ENCODE data around the gene INPP5E. TPM values are rescaled to one million over a fixed set of nuclear protein-coding genes. Genes with fewer than 3 reads are reported as not detected.

Gene INPP5E
- total and polyA plus RNA-seq, 2 experiments from 2014 or later = 5.8 to 13.4 TPM

- peaks cover 25% of the 10 kb centered on the region for H3K79me2 ChIP-seq (replicated peaks; ENCODE audit: insufficient read depth)
- H4K20me1 ChIP-seq (replicated peaks; ENCODE audit: insufficient read depth) = peaks cover 14% of the 10 kb centered on the region; the same call in 1 of the 2 replicates
- ATAC-seq (peak; percentile 16; the same call in 2 of the 3 replicates), DNase-seq (ENCODE audit: low spot score) (peak; percentile 13)
- H3K4me3 ChIP-seq = no peak overlapping the region
- Mint-ChIP-seq H3K27ac (no peak overlapping the region), H3K9me3 (no peaks in the 10 kb centered on the region), H3K27me3 (ENCODE audit: insufficient read depth, low read depth, poor library complexity) (peaks cover 8% of the 10 kb centered on the region), H3K36me3 (ENCODE audit: low read depth) (peaks cover 3% of the 10 kb centered on the region), H3K4me1 (peaks cover 16% of the 10 kb centered on the region), H3K4me3 (no peak overlapping the region)
- no peak overlapping the region for H3K27ac ChIP-seq (ENCODE audit: low read depth)
- no peaks in the 10 kb centered on the region for H3K27me3 ChIP-seq (ENCODE audit: insufficient read depth)
- TF ChIP-seq ZNF114 (CRISPR knock-in tag; IDR thresholded peaks at IDR 0.05) (no peak), STAT1 (IDR thresholded peaks at IDR 0.05; ENCODE audit: unreplicated experiment) (no peak), EZH2 (IDR thresholded peaks at IDR 0.05; ENCODE audit: low read depth, unreplicated experiment) (no peak), POLR2AphosphoS5 (IDR thresholded peaks at IDR 0.05; ENCODE audit: low read depth) (no peak), EZH2phosphoT487 (IDR thresholded peaks at IDR 0.05; ENCODE audit: unreplicated experiment) (no peak), ZNF331 (CRISPR knock-in tag; IDR thresholded peaks at IDR 0.05; ENCODE audit: low read depth) (no peak)
- TF ChIP-seq, protein P1, sequence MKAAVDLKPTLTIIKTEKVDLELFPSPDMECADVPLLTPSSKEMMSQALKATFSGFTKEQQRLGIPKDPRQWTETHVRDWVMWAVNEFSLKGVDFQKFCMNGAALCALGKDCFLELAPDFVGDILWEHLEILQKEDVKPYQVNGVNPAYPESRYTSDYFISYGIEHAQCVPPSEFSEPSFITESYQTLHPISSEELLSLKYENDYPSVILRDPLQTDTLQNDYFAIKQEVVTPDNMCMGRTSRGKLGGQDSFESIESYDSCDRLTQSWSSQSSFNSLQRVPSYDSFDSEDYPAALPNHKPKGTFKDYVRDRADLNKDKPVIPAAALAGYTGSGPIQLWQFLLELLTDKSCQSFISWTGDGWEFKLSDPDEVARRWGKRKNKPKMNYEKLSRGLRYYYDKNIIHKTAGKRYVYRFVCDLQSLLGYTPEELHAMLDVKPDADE (IDR thresholded peaks at IDR 0.05) = no peak
- no peak overlapping the region for H3K4me2 ChIP-seq
- H3K9me2 ChIP-seq (ENCODE audit: insufficient read depth) = no peaks in the 10 kb centered on the region
- H2AFZ ChIP-seq = no peak overlapping the region
- H3K4me1 ChIP-seq (ENCODE audit: insufficient read depth) = no peaks in the 10 kb centered on the region
- no peaks in the 10 kb centered on the region for H3F3A ChIP-seq (replicated peaks; ENCODE audit: low read depth)
- H3K36me3 ChIP-seq (ENCODE audit: insufficient read depth) = no peaks in the 10 kb centered on the region
Measured at GRCh38 chr9:136433043-136433715, 6.5 kb downstream of the INPP5E start.

GRCh38 chr9:136432591-136432990 is 7.1 kb downstream of the INPP5E start:
- Histone ChIP-seq H3F3A (replicated peaks; ENCODE audit: low read depth) (no peaks in the 10 kb centered on the region), H3K9me2 (ENCODE audit: insufficient read depth) (no peaks in the 10 kb centered on the region), H4K20me1 (replicated peaks; ENCODE audit: insufficient read depth) (peaks cover 11% of the 10 kb centered on the region; the same call in 1 of the 2 replicates), H2AFZ (no peak overlapping the region), H3K4me1 (ENCODE audit: insufficient read depth) (no peaks in the 10 kb centered on the region), H3K27me3 (ENCODE audit: insufficient read depth) (no peaks in the 10 kb centered on the region), H3K27ac (ENCODE audit: low read depth) (no peak overlapping the region), H3K4me3 (no peak overlapping the region), H3K79me2 (replicated peaks; ENCODE audit: insufficient read depth) (peaks cover 19% of the 10 kb centered on the region), H3K36me3 (ENCODE audit: insufficient read depth) (no peaks in the 10 kb centered on the region), H3K4me2 (no peak overlapping the region)
- H3K27ac Mint-ChIP-seq = no peak overlapping the region
- peaks cover 3% of the 10 kb centered on the region for H3K36me3 Mint-ChIP-seq (ENCODE audit: low read depth)
- DNase-seq (ENCODE audit: low spot score) (no peak), ATAC-seq (no peak)
- H3K9me3 Mint-ChIP-seq = no peaks in the 10 kb centered on the region
- peaks cover 8% of the 10 kb centered on the region for H3K27me3 Mint-ChIP-seq (ENCODE audit: insufficient read depth, low read depth, poor library complexity)
- TF ChIP-seq EZH2phosphoT487 (IDR thresholded peaks at IDR 0.05; ENCODE audit: unreplicated experiment) (no peak), JUNB (IDR thresholded peaks at IDR 0.05; ENCODE audit: unreplicated experiment) (no peak)
- TF ChIP-seq, protein P2, sequence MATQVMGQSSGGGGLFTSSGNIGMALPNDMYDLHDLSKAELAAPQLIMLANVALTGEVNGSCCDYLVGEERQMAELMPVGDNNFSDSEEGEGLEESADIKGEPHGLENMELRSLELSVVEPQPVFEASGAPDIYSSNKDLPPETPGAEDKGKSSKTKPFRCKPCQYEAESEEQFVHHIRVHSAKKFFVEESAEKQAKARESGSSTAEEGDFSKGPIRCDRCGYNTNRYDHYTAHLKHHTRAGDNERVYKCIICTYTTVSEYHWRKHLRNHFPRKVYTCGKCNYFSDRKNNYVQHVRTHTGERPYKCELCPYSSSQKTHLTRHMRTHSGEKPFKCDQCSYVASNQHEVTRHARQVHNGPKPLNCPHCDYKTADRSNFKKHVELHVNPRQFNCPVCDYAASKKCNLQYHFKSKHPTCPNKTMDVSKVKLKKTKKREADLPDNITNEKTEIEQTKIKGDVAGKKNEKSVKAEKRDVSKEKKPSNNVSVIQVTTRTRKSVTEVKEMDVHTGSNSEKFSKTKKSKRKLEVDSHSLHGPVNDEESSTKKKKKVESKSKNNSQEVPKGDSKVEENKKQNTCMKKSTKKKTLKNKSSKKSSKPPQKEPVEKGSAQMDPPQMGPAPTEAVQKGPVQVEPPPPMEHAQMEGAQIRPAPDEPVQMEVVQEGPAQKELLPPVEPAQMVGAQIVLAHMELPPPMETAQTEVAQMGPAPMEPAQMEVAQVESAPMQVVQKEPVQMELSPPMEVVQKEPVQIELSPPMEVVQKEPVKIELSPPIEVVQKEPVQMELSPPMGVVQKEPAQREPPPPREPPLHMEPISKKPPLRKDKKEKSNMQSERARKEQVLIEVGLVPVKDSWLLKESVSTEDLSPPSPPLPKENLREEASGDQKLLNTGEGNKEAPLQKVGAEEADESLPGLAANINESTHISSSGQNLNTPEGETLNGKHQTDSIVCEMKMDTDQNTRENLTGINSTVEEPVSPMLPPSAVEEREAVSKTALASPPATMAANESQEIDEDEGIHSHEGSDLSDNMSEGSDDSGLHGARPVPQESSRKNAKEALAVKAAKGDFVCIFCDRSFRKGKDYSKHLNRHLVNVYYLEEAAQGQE (IDR thresholded peaks at IDR 0.05; ENCODE audit: unreplicated experiment) = no peak
- H3K4me1 Mint-ChIP-seq = peaks cover 11% of the 10 kb centered on the region
- no peak overlapping the region for H3K4me3 Mint-ChIP-seq
